ENCODE data around the gene PSD4.
A peak's percentile ranks its signal among the peaks of the same experiment; 100 is the strongest.

The PSD4 gene

GRCh38 chr2:113169586-113169985 is 4.2 kb upstream of the PSD4 start:
- DNase-seq = no peak

GRCh38 chr2:113171334-113172075 is 2.3 kb upstream of the PSD4 start:
- DNase-seq = no peak

GRCh38 chr2:113172721-113173541 is 840 bp upstream of the PSD4 start:
- peak; percentile 61 for DNase-seq

- no peak for DNase-seq
Observed at GRCh38 chr2:113174376-113174750, 592 bp downstream of the PSD4 start.

GRCh38 chr2:113175042-113175628 is 1.4 kb downstream of the PSD4 start:
- peak; percentile 82 for DNase-seq

GRCh38 chr2:113175736-113176695 is 2.2 kb downstream of the PSD4 start:
- DNase-seq = peak; percentile 76

- peak; percentile 59 for DNase-seq
Observed at GRCh38 chr2:113176696-113177355, 3.1 kb downstream of the PSD4 start.

- peak; percentile 34 for DNase-seq
Observed at GRCh38 chr2:113178069-113178746, 4.4 kb downstream of the PSD4 start.

- DNase-seq = peak; percentile 81
Observed at GRCh38 chr2:113178891-113179290, 5.1 kb downstream of the PSD4 start.

- DNase-seq = no peak
Observed at GRCh38 chr2:113179446-113180045, 5.8 kb downstream of the PSD4 start.

GRCh38 chr2:113180131-113180946 is 6.6 kb downstream of the PSD4 start:
- peak; percentile 62 for DNase-seq

GRCh38 chr2:113181258-113182051 is 7.7 kb downstream of the PSD4 start:
- peak; percentile 57 for DNase-seq

- peak; percentile 57 for DNase-seq
Observed at GRCh38 chr2:113182471-113183260, 8.9 kb downstream of the PSD4 start.

- peak; percentile 44 for DNase-seq
Observed at GRCh38 chr2:113183264-113183663, 9.5 kb downstream of the PSD4 start.

GRCh38 chr2:113183703-113184102 is 9.9 kb downstream of the PSD4 start:
- DNase-seq = peak; percentile 49

GRCh38 chr2:113184531-113185230 is 10.9 kb downstream of the PSD4 start:
- DNase-seq = no peak

- no peak for DNase-seq
Observed at GRCh38 chr2:113185664-113186432, 12.1 kb downstream of the PSD4 start.

Data from activated effector memory CD4-positive, alpha-beta T cell treated with anti-CD3 and anti-CD28 coated beads, Interleukin-2, amount 50 U/mL, for 16 hours (primary cell).